ACHN (cell line): ENCODE data around the gene GRK5.
A peak's percentile ranks its signal among the peaks of the same experiment; 100 is the strongest.

Source experiments
- DNase-seq: peaks from one replicate; pipeline ENCODE4 v3.0.0-alpha.2; 2015
- in situ Hi-C: cut with HindIII; loops from 2 replicates; pipeline ENCODE4 v1.10.0; 2017; ENCODE audit warnings: low sequenced_read_pairs, low pct_ligation_motif_present, low pct_unique_long_range_greater_than_20kb

Gene GRK5

GRCh38 chr10:119395280-119396007 is 188.1 kb downstream of the GRK5 start:
- in situ Hi-C loops = no loop called here
- no peak for DNase-seq

GRCh38 chr10:119396008-119396708 is 188.8 kb downstream of the GRK5 start:
- no peak for DNase-seq
- in situ Hi-C loops = no loop called here

GRCh38 chr10:119396709-119397071 is 189.3 kb downstream of the GRK5 start:
- DNase-seq = no peak
- in situ Hi-C loops = no loop called here

GRCh38 chr10:119397416-119397815 is 190.0 kb downstream of the GRK5 start:
- no peak for DNase-seq
- in situ Hi-C loops = no loop called here

GRCh38 chr10:119398996-119399395 is 191.6 kb downstream of the GRK5 start:
- no peak for DNase-seq
- in situ Hi-C loops = no loop called here

GRCh38 chr10:119399466-119399865 is 192.1 kb downstream of the GRK5 start:
- in situ Hi-C loops = no loop called here
- no peak for DNase-seq

GRCh38 chr10:119401671-119402395 is 194.5 kb downstream of the GRK5 start:
- in situ Hi-C loops = loop anchor here (25.0 kb wide), 1 partner anchor 190 kb away; the partner anchor contains the start of gene GRK5
- peak; percentile 61 for DNase-seq

GRCh38 chr10:119403921-119404320 is 196.6 kb downstream of the GRK5 start:
- in situ Hi-C loops = loop anchor here (25.0 kb wide), 1 partner anchor 192 kb away; the partner anchor contains the start of gene GRK5
- no peak for DNase-seq

GRCh38 chr10:119404719-119405519 is 197.5 kb downstream of the GRK5 start:
- in situ Hi-C loops = loop anchor here (25.0 kb wide), 1 partner anchor 193 kb away; the partner anchor contains the start of gene GRK5
- no peak for DNase-seq

- DNase-seq = no peak
- in situ Hi-C loops = loop anchor here (25.0 kb wide), 1 partner anchor 193 kb away; the partner anchor contains the start of gene GRK5
Observed at GRCh38 chr10:119405520-119405807, 198.1 kb downstream of the GRK5 start.

- DNase-seq = no peak
- in situ Hi-C loops = loop anchor here (25.0 kb wide), 1 partner anchor 194 kb away; the partner anchor contains the start of gene GRK5
Observed at GRCh38 chr10:119406137-119406536, 198.8 kb downstream of the GRK5 start.

- in situ Hi-C loops = loop anchor here (25.0 kb wide), 1 partner anchor 194 kb away; the partner anchor contains the start of gene GRK5
- DNase-seq = no peak
Observed at GRCh38 chr10:119406601-119407253, 199.4 kb downstream of the GRK5 start.

- in situ Hi-C loops = loop anchor here (25.0 kb wide), 1 partner anchor 195 kb away; the partner anchor contains the start of gene GRK5
- DNase-seq = no peak
Observed at GRCh38 chr10:119407254-119407777, 199.9 kb downstream of the GRK5 start.

- DNase-seq = no peak
- in situ Hi-C loops = loop anchor here (25.0 kb wide), 1 partner anchor 196 kb away; the partner anchor contains the start of gene GRK5
Observed at GRCh38 chr10:119408072-119408471, 200.7 kb downstream of the GRK5 start.

GRCh38 chr10:119408969-119409371 is 201.6 kb downstream of the GRK5 start:
- no peak for DNase-seq
- in situ Hi-C loops = loop anchor here (25.0 kb wide), 1 partner anchor 197 kb away; the partner anchor contains the start of gene GRK5

GRCh38 chr10:119409385-119409784 is 202.0 kb downstream of the GRK5 start:
- in situ Hi-C loops = loop anchor here (25.0 kb wide), 1 partner anchor 197 kb away; the partner anchor contains the start of gene GRK5
- no peak for DNase-seq

- in situ Hi-C loops = loop anchor here (25.0 kb wide), 1 partner anchor 198 kb away; the partner anchor contains the start of gene GRK5
Observed at GRCh38 chr10:119409906-119410305, 202.5 kb downstream of the GRK5 start.

More at GRCh38 chr10:119409906-119410305, 202.5 kb downstream of the GRK5 start:
- no peak for DNase-seq
